ENCODE data around the gene ELAVL4. TPM values are rescaled to one million over a fixed set of nuclear protein-coding genes. Genes with fewer than 3 reads are reported as not detected.

ELAVL4 gene
- total RNA-seq, 4 donors from 2014 or later, result 1.2 TPM; not detected in 3

- TF ChIP-seq POLR2A (IDR thresholded peaks at IDR 0.05), result no peak
- TF ChIP-seq CTCF (IDR thresholded peaks at IDR 0.05), result no peak
- intact Hi-C loops (cut with DNase I; ENCODE audit: low total_unique reads), result no loop called here
These were observed 39.6 kb downstream of the ELAVL4 start for GRCh38 chr1:50148142-50148923.

GRCh38 chr1:50152236-50152635 lies 43.5 kb downstream of the ELAVL4 start:
- intact Hi-C loops (cut with DNase I; ENCODE audit: low total_unique reads), result no loop called here
- DNase-seq, result no peak
- TF ChIP-seq CTCF (IDR thresholded peaks at IDR 0.05) (no peak), POLR2A (IDR thresholded peaks at IDR 0.05) (no peak)
- no peaks in the 10 kb centered on the region for H3K27me3 ChIP-seq
- no peak overlapping the region for H3K4me3 ChIP-seq
- no peaks in the 10 kb centered on the region for H3K9me3 ChIP-seq
- H3K27ac ChIP-seq, result no peak overlapping the region
- no peaks in the 10 kb centered on the region for H3K4me1 ChIP-seq
- H3K36me3 ChIP-seq, result no peaks in the 10 kb centered on the region

More at GRCh38 chr1:50148142-50148923, 39.6 kb downstream of the ELAVL4 start:
- Histone ChIP-seq H3K4me3 (no peak overlapping the region), H3K4me1 (no peaks in the 10 kb centered on the region), H3K27ac (no peak overlapping the region), H3K27me3 (no peaks in the 10 kb centered on the region), H3K36me3 (no peaks in the 10 kb centered on the region), H3K9me3 (no peaks in the 10 kb centered on the region)
- DNase-seq, result no peak

DNA sequence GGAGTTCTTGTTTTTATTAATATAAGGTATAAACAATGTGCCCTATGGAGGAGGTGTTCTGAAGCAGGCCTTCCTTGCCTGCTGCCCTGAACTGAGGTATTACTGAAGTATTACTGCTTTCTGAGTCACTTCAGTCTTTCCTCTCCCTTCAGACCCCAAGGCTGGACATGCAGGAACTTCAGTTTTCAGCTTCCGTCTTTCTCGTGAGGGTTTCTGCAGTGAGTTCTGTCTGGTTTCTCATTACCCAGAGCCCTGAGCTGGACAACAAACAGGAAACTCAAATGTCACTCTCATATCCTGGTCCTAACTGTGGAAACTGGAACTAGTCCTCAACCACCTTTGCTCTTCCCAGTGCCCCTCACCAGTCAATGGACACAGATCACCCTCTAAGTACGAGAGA lies 46.8 kb downstream of the ELAVL4 start:
- Histone ChIP-seq H3K4me3 (no peak overlapping the region), H3K9me3 (no peaks in the 10 kb centered on the region), H3K27me3 (no peaks in the 10 kb centered on the region), H3K27ac (no peak overlapping the region), H3K4me1 (no peaks in the 10 kb centered on the region), H3K36me3 (no peaks in the 10 kb centered on the region)
- intact Hi-C loops (cut with DNase I; ENCODE audit: low total_unique reads), result no loop called here
- TF ChIP-seq CTCF (IDR thresholded peaks at IDR 0.05) (no peak), POLR2A (IDR thresholded peaks at IDR 0.05) (no peak)
- no peak for DNase-seq

DNA sequence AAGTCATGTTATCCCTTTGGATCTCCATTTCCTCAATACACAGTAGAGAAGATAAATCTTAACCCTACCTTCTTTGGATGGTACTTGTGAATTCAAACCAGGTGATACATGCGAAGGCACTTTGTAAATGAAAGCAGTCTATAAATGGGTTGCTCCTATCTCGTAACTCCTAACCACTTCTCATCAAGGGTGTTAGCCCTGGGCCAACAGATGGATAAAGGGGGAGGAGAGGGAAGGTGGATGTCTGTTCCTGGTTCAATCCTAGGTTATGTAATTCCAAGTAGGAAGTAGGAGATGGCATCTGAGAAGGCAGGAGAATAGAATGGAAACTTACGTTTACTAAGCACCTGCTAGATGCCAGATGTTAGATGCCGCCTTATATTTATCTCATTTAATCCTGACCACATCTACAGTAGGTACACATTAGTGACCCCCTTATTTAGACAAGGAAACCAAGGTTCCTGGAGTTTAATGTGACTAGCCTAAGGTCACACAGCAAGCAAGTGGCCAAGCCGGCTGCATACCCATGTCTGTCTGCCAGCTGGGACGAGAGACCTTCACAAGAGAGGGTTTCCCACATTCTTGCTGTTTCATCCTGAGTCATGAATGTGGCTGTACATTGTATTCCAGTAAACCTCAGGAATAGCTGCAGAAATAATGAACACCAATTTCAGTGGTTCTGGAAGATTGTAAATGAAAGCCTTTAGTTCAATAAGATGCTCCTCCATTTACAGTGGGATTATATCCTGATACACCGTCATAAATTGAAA lies 47.7 kb downstream of the ELAVL4 start:
- TF ChIP-seq CTCF (IDR thresholded peaks at IDR 0.05) (no peak), POLR2A (IDR thresholded peaks at IDR 0.05) (no peak)
- Histone ChIP-seq H3K9me3 (no peaks in the 10 kb centered on the region), H3K27ac (no peak overlapping the region), H3K27me3 (no peaks in the 10 kb centered on the region), H3K36me3 (no peaks in the 10 kb centered on the region), H3K4me3 (no peak overlapping the region), H3K4me1 (no peaks in the 10 kb centered on the region)
- no peak for DNase-seq
- intact Hi-C loops (cut with DNase I; ENCODE audit: low total_unique reads), result no loop called here

DNA sequence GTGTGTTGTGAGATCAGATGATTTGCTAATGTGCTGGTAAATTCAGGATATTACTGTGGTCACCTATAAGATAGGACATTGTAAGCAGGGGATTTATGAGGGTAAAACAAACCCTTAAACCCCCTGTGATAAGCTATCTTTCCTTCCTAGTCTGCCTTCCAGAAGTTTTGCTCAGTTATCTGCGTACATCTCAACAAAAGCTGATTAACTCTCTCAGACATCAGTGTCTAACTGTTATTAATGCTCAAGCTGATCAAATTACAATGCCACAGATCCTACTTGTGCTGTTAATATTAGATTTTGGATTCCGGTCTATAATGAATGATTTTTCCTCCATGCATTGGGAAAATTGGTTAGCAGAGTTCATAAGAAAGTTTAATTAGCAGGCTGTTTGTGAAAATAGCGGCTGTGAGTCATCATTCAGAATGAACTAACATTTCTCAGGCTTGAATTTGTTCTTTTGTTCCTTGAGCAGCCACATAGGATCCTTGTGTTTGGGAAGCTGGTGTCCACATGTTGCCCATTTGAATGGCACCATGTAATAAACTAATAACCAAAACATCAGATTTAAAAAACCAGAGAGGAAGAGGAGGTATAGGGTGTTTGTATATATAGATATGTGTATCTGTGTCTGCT lies 48.7 kb downstream of the ELAVL4 start:
- H3K4me3 ChIP-seq, result no peak overlapping the region
- H3K27ac ChIP-seq, result no peak overlapping the region
- no peaks in the 10 kb centered on the region for H3K9me3 ChIP-seq
- intact Hi-C loops (cut with DNase I; ENCODE audit: low total_unique reads), result no loop called here
- TF ChIP-seq CTCF (IDR thresholded peaks at IDR 0.05) (no peak), POLR2A (IDR thresholded peaks at IDR 0.05) (no peak)
- H3K27me3 ChIP-seq, result no peaks in the 10 kb centered on the region
- no peaks in the 10 kb centered on the region for H3K36me3 ChIP-seq
- H3K4me1 ChIP-seq, result no peaks in the 10 kb centered on the region
- DNase-seq, result no peak

All from uterus (tissue), 4 donors.